ENCODE measurements around the gene CFAP54.

DNA sequence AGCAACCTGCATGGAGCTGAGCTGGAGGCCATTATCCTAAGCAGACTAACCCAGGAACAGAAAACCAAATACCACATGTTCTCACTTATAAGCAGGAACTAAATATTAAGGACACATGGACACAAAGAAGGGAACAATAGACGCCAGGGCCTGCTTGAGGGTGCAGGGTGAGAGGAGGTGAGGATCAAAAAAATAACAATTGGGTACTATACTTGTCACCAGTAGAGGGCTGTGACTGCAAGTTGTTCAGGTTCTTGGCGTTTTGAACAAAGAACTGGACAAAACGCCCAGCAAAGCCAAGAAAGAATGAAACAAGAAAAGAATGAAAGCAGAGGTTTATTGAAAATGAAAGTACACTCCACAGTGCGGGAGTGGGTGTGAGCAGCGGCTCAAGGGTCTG, 209.1 kb downstream of the CFAP54 start:
- TF ChIP-seq, protein P1, sequence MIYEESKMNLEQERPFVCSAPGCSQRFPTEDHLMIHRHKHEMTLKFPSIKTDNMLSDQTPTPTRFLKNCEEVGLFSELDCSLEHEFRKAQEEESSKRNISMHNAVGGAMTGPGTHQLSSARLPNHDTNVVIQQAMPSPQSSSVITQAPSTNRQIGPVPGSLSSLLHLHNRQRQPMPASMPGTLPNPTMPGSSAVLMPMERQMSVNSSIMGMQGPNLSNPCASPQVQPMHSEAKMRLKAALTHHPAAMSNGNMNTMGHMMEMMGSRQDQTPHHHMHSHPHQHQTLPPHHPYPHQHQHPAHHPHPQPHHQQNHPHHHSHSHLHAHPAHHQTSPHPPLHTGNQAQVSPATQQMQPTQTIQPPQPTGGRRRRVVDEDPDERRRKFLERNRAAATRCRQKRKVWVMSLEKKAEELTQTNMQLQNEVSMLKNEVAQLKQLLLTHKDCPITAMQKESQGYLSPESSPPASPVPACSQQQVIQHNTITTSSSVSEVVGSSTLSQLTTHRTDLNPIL (CRISPR knock-in tag; IDR thresholded peaks at IDR 0.05; ENCODE audit: low read depth): no peak
- TF ChIP-seq ARNTL (CRISPR knock-in tag; IDR thresholded peaks at IDR 0.05; ENCODE audit: borderline replicate concordance, low read depth): no peak
- TF ChIP-seq, protein P2, sequence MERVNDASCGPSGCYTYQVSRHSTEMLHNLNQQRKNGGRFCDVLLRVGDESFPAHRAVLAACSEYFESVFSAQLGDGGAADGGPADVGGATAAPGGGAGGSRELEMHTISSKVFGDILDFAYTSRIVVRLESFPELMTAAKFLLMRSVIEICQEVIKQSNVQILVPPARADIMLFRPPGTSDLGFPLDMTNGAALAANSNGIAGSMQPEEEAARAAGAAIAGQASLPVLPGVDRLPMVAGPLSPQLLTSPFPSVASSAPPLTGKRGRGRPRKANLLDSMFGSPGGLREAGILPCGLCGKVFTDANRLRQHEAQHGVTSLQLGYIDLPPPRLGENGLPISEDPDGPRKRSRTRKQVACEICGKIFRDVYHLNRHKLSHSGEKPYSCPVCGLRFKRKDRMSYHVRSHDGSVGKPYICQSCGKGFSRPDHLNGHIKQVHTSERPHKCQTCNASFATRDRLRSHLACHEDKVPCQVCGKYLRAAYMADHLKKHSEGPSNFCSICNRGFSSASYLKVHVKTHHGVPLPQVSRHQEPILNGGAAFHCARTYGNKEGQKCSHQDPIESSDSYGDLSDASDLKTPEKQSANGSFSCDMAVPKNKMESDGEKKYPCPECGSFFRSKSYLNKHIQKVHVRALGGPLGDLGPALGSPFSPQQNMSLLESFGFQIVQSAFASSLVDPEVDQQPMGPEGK (CRISPR knock-in tag; IDR thresholded peaks at IDR 0.05; ENCODE audit: borderline replicate concordance): no peak
- no peak for TF ChIP-seq TCF4 (CRISPR knock-in tag; IDR thresholded peaks at IDR 0.05; ENCODE audit: borderline replicate concordance)
- no peak for TF ChIP-seq ZFP3 (CRISPR knock-in tag; IDR thresholded peaks at IDR 0.05)
- no peak for TF ChIP-seq PPARA (CRISPR knock-in tag; IDR thresholded peaks at IDR 0.05; ENCODE audit: borderline replicate concordance)
- TF ChIP-seq, protein P3, sequence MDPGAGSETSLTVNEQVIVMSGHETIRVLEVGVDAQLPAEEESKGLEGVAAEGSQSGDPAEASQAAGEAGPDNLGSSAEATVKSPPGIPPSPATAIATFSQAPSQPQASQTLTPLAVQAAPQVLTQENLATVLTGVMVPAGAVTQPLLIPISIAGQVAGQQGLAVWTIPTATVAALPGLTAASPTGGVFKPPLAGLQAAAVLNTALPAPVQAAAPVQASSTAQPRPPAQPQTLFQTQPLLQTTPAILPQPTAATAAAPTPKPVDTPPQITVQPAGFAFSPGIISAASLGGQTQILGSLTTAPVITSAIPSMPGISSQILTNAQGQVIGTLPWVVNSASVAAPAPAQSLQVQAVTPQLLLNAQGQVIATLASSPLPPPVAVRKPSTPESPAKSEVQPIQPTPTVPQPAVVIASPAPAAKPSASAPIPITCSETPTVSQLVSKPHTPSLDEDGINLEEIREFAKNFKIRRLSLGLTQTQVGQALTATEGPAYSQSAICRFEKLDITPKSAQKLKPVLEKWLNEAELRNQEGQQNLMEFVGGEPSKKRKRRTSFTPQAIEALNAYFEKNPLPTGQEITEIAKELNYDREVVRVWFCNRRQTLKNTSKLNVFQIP (CRISPR knock-in tag; IDR thresholded peaks at IDR 0.05; ENCODE audit: borderline replicate concordance, low read depth): no peak
- TF ChIP-seq, protein P4, sequence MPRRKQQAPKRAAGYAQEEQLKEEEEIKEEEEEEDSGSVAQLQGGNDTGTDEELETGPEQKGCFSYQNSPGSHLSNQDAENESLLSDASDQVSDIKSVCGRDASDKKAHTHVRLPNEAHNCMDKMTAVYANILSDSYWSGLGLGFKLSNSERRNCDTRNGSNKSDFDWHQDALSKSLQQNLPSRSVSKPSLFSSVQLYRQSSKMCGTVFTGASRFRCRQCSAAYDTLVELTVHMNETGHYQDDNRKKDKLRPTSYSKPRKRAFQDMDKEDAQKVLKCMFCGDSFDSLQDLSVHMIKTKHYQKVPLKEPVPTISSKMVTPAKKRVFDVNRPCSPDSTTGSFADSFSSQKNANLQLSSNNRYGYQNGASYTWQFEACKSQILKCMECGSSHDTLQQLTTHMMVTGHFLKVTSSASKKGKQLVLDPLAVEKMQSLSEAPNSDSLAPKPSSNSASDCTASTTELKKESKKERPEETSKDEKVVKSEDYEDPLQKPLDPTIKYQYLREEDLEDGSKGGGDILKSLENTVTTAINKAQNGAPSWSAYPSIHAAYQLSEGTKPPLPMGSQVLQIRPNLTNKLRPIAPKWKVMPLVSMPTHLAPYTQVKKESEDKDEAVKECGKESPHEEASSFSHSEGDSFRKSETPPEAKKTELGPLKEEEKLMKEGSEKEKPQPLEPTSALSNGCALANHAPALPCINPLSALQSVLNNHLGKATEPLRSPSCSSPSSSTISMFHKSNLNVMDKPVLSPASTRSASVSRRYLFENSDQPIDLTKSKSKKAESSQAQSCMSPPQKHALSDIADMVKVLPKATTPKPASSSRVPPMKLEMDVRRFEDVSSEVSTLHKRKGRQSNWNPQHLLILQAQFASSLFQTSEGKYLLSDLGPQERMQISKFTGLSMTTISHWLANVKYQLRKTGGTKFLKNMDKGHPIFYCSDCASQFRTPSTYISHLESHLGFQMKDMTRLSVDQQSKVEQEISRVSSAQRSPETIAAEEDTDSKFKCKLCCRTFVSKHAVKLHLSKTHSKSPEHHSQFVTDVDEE (CRISPR knock-in tag; IDR thresholded peaks at IDR 0.05): no peak
- no peak for TF ChIP-seq CSDC2 (CRISPR knock-in tag; IDR thresholded peaks at IDR 0.05)
- TF ChIP-seq ZFP30 (CRISPR knock-in tag; IDR thresholded peaks at IDR 0.05): no peak
- TF ChIP-seq RARB (CRISPR knock-in tag; IDR thresholded peaks at IDR 0.05): no peak
- no peak for TF ChIP-seq ESRRG (CRISPR knock-in tag; IDR thresholded peaks at IDR 0.05)

Data from SK-N-SH treated with all-trans-retinoic acid at 6 μM for 48 hours (cell line).